Body of pancreas (tissue), 4 donors: ENCODE measurements around the gene MC1R.

Source experiments
- CTCF ChIP-seq, 7 experiments: fragments of 450-650 bp in 4 of 7; fragments of 200-600 bp in 3 of 7; sonication (generic) in 3 of 7; IDR thresholded peaks; one replicate each; pipeline ENCODE4 v1.5.1; 2016 to 2019; ENCODE audit warnings: antibody characterized with exemption in 7 of 7
- POLR2A ChIP-seq, 3 donors: fragments of 450-650 bp; IDR thresholded peaks; one replicate each; pipeline ENCODE4 v1.6.1; 2016; ENCODE audit warnings: antibody characterized with exemption in 3 of 3, mild to moderate bottlenecking in 2 of 3

GRCh38 chr16:89909777-89910716 is 8.6 kb upstream of the MC1R start:
- peak; percentile 54 to 82 (median 63) for TF ChIP-seq CTCF (IDR thresholded peaks at IDR 0.05)
- no peak for TF ChIP-seq POLR2A (IDR thresholded peaks at IDR 0.05)
